Measurements from ENCODE around the gene SCARB2.
A peak's percentile ranks its signal among the peaks of the same experiment; 100 is the strongest.

Gene SCARB2

DNA sequence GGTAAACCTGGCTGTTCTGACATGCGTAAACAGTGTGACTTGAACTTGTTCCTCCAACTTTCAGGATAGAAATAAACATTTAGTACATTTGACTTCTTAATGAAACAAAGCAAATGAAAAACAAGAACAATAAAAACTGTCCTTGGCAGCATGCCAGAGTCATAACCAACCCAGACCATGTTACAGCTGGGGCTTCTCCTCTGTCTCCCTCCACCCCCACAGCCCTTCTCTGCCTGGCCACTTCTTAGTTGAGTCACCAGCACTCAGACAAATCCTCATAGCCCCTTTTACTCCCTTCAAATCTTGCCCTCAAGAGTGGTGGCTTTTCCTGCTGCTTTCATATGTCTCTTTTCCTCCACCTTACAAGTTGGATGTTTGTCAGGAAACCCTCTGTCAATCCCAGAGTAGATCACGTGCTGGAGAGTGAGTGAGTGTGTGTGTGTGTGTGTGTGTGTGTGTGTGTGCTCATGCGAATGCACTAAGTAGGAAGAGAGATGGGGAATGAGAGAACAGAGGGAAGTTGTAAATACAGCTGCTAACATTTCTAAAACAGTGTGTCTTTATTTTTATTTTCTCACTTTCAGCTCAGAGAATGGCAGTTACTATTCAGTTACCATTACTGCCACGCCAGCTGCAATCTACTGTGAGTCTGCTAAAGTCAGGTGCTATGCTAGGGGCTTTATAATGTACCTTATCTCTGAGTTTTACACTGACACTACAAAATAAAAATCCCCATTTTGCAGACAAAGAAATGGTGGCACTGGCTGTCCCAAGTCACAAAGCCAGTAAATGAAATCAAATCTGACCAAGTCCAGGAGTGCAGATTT lies 15.0 kb downstream of the SCARB2 start:
- no peak for DNase-seq (ENCODE audit: low spot score)

DNA sequence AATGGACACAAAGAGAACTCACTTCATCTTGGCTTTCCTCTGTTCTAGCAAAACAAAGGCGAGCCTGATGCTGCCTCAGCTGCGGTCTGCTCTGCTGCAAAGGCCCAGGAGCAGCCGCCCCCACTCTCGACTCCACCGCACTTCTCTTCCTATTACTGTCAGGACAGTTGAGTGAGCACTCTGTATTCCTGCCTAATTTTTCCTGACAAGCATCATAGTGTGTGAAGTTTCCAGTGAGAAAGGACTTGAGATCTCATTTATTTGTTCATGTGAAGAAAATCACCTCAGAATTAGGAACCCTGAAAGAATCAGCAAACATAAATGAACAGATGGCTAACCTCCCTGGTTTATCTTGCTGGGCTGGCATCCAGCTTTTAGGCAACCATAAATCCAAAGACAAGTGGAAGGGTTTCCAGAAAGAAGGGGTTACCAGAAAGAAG lies 15.6 kb downstream of the SCARB2 start:
- no peak for DNase-seq (ENCODE audit: low spot score)

DNA sequence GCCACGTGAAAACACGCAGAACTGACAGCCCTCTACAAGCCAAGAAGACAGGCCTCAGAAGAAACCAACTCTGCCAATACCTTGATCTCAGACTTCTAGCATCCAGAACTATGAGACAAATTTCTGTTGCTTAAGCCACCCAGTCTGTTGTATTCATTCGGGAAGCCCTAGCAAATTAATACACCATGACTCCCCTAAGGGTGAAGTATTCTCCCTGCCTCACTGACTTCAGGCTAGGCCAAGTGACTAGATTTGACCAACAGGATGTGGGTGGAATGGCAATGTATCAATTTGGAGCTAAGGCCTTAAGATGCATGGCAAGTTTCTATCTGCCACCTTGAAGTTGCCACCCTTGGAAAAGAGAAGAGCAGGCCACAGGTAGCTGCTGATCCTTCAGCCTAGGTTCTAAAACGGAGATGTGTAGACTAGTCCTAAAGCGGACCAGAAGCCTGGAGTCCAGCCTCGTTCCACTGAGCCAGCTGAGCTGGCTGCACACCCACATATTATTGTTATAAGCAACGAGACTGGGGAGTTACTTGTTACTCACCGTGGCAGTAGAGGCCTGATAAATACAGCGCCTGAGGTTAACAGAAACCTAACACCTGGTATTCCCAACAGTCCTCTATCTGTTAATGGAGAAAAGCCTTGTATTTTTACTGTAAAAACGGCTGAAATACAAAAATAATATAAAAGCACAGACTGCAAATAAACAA lies 16.4 kb downstream of the SCARB2 start:
- DNase-seq (ENCODE audit: low spot score) = no peak

DNA sequence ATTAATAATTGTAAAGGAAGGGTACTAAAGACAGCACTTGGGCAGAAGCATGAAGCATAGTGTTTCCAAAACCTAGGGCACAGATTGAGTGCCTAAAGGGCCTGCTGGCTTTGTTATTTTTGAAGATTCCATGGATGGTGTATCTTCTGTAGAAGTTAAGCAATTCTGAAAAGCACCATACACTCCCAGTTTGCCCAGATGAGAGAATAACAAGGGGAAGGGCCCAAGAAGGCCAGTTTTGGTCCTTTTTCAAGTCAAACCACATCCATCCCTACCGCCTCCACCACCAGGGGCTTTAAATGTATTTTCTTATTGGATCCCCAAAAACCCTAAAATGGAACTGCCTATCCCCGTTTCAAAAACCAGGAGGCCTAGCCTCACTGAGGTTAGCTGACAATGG lies 17.2 kb downstream of the SCARB2 start:
- no peak for DNase-seq (ENCODE audit: low spot score)

DNA sequence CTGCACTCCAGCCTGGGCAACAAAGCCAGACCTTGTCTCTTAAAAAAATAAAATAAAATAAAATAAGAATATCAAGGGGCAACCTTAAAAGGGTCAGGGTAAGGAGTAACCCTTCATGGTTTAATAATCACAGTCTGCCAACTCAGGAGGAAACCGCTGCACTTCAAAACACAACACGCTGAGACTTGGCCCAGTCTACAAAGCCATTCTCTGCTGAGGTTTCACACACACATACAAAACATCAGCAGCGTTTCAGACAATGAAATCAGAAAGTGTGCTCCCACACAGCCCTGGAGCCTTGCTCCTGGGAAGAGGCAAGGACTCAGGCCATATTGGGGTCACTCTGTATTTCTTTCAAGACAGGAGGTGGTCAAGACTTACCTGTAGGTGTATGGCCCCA lies 18.3 kb downstream of the SCARB2 start:
- DNase-seq (ENCODE audit: low spot score) = no peak

DNA sequence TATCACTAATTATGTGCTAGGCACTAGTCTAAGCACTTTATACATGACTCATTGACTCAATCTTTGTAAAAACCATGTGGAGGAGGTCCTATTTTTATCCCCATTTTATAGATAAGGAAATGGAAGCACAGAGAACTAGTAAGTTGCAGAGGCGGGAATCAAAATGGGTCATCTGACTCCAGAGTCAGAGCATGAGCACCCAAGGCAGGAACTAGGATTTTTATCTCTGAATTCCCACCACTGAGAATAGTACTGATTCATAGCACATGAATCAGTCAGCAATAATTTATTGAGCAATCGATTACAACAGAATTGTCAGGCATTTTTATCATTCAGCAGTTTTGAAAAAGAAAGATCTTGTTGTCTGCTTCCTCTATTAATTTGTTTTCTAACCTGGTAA lies 19.3 kb downstream of the SCARB2 start:
- DNase-seq (ENCODE audit: low spot score) = no peak

DNA sequence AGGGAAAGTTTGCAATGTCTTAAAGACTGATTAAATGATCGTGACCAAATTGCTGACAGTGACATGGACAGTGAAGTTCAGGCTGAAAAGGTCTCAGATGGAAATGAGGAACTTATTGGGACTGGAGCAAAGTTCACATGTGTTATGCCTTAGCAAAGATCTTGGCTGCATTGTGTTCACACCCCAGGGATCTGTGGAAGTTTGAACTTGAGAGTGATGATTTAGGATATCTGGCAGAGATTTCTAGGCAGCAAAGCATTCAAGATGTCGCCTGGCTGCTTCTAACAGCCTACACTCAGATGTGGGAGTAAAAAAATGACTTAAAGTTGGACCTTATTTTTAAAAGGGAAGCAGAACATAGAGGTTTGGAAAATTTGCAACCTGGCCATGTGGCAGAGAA lies 21.4 kb downstream of the SCARB2 start:
- DNase-seq (ENCODE audit: low spot score) = no peak

DNA sequence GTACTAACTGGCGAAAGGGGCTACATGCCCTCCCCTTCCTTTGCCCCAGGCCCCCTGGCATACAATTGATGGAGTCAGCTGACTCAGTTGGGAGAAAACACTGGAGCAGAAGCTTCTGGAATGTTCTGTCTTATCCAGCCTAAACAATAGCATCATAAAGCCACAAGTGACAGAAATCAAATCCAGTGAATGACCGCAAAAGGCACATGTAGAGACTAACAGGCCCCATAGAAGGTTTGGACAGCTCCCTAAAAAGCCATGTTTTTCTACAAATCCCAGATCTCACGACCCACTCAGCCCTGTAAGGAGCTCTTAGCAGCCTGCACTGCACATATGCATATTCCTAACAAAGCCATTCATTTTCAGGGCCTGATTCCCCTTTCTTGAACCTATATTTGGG lies 25.1 kb downstream of the SCARB2 start:
- no peak for DNase-seq (ENCODE audit: low spot score)

DNA sequence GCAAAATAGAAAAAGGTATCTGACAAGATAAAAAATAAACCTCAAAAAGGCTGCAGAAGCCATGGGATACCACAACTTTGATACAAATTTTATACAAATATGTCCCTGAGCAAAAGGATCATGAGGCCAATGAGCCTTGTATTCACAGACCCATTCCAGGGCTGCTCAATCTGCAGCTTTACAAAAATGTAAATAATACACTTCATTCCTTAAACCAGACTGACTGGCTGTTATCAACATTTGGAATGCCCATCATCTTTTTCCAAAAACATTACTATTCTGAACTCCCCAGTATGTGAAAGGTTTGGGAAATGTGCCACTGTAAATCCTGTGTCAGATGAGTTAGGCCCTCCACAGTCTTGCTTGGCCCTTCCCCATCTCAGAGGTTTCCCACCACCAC lies 25.5 kb downstream of the SCARB2 start:
- DNase-seq (ENCODE audit: low spot score) = no peak

DNA sequence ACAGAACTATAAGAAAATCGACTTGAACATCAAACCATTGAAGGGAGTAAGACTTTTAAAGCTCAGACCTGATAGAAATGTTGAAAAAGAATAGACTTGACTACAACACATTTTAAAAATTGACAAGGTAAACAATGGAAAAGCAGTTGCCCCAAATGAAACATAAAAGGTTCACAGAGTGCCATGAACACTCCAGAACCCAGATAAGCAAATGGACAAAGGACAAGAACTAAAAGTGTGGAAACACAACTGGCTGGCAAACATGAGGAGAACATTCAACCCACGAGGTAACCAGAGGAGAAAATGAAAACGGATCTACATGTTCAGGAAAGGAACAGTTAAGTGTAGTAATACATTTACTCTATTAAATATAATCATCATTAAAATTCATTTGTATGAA lies 26.5 kb downstream of the SCARB2 start:
- no peak for DNase-seq (ENCODE audit: low spot score)

DNA sequence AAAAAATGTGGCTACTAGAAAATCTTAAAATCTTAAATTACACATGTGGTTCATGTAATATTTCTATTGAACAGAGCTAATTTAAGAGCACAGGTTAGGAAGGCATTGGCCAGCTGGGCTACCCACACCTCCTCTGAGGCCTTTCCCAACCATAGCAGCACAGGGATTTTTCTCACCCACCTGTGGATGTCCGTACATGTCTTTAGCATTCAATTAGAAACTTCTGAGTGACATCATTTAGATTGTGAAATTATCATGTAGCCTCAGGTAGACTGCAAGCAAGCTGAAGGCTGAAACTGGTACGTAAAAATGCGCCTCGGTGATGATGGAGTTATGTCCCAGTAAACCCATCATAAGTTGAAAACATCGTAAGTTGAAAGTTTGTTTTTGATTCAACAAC lies 31.2 kb downstream of the SCARB2 start:
- no peak for DNase-seq (ENCODE audit: low spot score)

DNA sequence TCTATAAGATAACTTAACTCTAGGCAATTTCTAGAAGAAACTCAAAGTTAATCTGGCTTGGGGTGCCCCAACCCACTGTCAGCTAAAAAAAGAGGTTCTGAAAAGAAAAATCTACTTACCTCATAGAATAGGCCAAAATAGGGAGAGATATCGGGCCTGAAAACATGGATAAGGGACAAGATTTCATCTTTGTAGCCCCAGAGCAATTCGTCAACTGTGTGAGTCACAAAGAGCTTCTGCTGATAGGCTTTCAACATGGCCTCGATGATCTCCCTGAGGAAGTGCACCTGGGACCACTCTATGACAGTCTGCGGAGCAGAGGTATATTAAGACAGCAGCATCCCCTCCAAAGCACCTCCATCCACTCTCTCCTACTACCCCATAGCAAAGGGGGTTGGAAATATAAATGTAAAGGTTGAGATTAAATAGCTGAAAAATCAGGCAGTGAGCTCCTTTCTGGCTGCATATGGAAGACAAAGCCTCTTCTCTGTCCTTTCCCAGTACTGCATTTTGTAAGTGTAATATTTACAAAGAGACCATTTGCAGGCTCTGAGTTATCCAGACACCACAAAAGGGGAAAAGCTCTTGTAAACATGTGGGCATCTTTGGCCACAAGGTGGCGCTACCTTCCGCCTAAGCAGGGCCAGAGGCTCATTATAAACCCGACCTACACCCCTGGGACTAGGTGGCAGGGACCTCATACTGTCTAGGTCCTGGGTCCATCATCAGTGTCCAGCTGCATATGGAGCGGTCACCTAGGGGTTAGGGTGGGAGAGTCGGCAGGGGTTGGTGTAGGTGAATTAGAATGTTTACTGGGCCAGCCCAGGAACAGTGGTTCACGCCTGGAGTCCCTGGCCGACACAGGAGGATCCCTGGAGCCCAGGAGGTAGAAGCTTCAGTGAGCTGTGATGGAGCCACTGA lies 34.0 kb downstream of the SCARB2 start:
- peak; percentile 79 for DNase-seq (ENCODE audit: low spot score)

DNA sequence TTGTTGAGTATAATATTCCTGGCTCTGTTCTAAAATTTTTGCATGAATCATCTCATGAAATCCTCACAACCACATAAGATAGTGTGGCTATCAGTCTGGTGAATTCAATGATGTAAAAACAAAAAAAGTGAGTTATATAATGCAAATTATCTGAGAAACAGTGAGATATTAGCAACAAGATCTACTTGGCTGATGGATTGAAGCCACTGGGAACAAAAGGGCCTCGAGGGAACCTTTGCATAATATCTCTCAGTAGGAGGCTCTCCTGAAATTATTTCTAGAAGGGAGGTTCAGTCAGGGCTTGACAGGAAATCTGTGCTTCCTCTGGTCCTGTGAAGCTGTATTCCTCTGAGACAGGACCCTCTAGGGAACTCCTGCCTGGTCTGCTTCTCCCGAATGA lies 35.3 kb downstream of the SCARB2 start:
- DNase-seq (ENCODE audit: low spot score) = no peak

DNA sequence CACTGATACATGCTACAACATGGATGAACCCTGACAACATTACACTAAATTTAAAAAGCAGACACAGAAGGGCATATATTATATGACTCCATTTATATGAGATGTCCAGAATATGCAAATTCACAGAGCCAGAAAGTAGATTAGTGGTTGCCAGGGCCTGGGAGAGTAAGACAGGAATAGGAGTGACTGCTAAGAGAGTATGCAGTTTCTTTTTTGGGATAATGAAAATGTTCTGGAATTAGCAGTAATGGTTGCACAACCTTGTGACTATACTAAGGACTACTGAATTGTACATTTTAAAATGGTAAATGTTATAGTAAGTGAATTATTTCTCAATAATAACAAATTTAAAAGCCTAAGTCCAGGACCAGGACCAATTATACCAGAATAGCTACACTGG lies 35.9 kb downstream of the SCARB2 start:
- no peak for DNase-seq (ENCODE audit: low spot score)

DNA sequence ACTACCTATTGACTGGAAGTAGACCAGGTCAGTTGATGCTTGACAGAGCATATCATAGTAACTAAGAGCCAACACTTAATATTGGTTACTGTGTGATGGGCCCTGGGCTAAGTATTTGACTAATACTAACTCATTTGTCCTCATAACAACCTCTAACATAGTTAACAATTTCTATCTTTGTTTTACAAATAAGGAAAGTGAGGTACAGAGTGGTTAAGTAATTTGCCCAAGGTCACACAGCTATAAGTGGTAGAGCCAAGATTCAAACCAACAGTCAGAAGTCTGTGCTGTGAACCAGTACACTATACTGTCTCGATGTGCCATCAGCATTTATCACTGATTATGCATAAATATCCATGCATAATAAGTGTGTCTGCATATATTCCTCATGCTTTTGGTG lies 38.3 kb downstream of the SCARB2 start:
- no peak for DNase-seq (ENCODE audit: low spot score)

DNA sequence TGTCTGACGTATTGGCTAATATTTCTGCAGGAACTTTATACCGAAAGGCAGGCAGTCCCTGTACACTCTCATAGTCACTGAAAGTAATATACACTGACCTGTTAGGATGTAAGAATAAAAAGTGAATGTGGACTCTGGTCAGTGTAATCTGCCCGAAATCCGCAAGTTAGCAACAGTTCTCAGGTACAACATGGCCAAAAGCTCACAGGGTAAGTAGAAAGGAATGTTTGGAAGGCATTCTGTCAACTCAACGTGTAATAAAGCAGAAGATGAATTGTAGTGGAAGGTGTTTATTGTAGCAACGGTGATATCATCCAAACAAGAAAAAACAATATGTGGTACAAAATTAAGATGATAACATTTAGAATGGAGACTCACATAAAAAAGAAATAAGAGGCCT lies 39.4 kb downstream of the SCARB2 start:
- no peak for DNase-seq (ENCODE audit: low spot score)

DNA sequence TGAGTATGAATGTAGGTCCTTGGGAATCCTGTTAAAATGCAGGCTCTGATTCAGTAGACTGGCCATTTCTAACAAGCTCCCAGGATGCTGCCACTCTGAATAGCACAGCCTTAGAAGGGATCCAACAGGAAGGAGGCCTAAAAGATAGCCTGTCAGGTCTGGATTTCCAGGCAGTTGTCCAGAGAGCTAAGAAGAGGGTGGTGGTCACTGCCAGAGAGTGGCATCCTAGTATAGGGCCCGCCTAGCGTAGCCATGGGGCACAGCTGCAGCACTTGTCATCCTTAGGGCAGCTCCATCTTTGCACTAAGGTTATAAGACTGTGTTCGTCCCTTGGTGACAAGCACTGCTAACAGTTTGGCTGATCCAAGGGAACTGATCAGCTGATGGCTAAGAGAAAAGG lies 44.9 kb downstream of the SCARB2 start:
- DNase-seq (ENCODE audit: low spot score) = no peak

DNA sequence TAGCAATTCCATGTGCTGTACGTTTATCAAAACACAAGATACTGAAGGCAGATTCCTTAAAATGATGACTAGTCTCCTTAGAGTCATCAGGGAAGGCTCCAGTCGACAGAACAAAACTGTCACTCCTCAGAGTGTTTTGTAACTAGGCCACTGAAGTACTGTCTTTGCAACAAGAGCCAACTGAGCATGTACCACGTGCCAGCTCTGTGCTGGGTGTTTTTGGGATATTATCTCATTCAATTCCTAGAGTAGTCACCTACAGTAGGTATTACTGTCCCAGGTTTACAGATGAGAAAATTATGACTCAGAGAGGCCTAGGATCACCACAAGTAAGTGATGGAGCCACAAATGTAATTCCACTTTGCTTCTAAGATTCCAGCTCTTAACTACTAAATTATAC lies 47.1 kb downstream of the SCARB2 start:
- DNase-seq (ENCODE audit: low spot score) = no peak

DNA sequence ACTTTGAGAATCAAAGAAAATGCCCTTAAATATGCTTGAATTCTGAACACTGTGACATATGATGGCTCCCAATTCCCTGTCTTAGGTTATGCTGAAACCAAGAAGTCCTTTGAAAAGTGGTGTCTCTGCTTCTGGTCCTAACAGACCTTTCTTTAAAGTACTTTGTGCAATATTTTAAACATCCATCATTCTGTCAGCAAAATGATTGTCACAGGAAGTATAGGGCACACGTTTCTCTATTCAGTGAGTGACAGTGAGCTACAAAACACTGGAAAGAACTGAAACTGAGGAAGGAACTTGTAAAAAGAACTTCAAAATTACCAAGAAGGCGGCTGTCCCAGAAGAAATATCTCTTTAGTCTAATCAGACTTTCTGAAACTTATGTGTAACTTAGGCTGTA lies 53.3 kb downstream of the SCARB2 start:
- no peak for DNase-seq (ENCODE audit: low spot score)

DNA sequence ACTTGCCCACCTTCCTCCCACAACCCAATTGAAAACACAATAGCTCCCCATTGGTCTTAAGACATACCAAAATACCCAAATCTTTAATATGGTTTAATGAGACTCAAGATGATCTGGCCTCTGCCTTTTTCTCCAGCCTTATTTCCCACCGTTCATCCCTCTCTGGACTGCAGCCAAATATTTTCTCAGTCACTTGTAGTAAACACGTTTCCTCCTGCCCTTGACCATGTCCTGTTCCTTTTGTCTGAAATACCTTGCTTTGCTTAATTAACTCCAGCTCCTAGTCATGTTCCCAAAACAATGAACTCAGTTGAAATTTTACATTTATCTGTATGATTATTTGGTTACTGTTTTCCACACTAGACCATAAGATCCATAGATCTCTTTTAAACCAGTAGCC lies 57.0 kb downstream of the SCARB2 start:
- DNase-seq (ENCODE audit: low spot score) = no peak

DNA sequence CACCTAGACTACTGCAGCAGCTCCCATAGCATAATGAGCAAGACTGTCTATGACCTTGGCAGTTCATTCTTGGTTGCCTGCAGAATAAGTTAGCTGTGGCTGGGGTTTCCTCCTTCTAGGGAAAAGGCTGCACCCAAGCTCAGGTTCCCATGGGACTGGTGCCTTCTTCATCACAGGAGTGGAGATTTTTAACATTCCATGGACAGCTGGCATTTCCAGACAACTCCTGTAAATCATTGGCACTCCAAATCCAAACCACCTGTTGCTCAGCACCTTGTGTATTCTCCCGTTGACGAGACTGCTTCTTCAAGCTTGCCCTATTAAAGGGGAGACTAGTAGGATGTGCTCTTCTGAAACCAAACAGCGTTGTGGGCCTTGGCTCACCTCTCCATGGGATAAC lies 57.6 kb downstream of the SCARB2 start:
- DNase-seq (ENCODE audit: low spot score) = no peak

DNA sequence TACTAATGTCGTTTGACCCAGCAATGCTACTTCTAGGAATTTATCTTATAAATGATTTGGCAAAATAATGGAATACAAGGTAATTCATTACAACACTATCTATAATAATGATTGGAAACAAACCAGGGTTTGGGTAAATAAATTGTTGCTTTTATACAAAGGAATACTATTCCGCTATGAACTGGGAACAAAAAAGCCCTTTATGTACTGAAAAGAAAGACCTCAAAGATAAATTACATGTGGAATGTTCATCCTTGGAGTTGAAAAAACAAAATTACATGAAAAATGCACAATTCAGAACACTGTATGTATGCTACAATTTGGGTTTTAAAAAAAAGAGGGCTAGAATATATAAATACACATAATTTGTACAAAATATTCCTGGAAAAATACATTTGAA lies 60.3 kb downstream of the SCARB2 start:
- DNase-seq (ENCODE audit: low spot score) = no peak

Data from CD4-positive, alpha-beta T cell treated with Interleukin-15 for 4 hours (primary cell).